ENCODE data around the gene EDIL3.

GRCh38 chr5:84204772-84205171, 179.9 kb downstream of the EDIL3 start:
- TF ChIP-seq, protein P1, sequence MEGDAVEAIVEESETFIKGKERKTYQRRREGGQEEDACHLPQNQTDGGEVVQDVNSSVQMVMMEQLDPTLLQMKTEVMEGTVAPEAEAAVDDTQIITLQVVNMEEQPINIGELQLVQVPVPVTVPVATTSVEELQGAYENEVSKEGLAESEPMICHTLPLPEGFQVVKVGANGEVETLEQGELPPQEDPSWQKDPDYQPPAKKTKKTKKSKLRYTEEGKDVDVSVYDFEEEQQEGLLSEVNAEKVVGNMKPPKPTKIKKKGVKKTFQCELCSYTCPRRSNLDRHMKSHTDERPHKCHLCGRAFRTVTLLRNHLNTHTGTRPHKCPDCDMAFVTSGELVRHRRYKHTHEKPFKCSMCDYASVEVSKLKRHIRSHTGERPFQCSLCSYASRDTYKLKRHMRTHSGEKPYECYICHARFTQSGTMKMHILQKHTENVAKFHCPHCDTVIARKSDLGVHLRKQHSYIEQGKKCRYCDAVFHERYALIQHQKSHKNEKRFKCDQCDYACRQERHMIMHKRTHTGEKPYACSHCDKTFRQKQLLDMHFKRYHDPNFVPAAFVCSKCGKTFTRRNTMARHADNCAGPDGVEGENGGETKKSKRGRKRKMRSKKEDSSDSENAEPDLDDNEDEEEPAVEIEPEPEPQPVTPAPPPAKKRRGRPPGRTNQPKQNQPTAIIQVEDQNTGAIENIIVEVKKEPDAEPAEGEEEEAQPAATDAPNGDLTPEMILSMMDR (IDR thresholded peaks at IDR 0.05) = no peak
- TF ChIP-seq EP300 (IDR thresholded peaks at IDR 0.05) (no peak), POLR2AphosphoS5 (IDR thresholded peaks at IDR 0.05) (no peak), POLR2A (IDR thresholded peaks at IDR 0.05) (no peak)

Data from suprapubic skin (tissue), 4 donors.